A673 (cell line): Measurements from ENCODE around the gene KCNK18.
A peak's percentile ranks its signal among the peaks of the same experiment; 100 is the strongest.

Experiments used
- EZH2 ChIP-seq: fragments of 200-600 bp; sonication (generic); IDR thresholded peaks from 2 replicates; pipeline ENCODE4 v1.6.1; 2017; ENCODE audit warnings: borderline replicate concordance, low read depth, mild to moderate bottlenecking, mixed read lengths, antibody characterized with exemption, low read length; ENCODE audit not compliant: poor library complexity, severe bottlenecking
- TF ChIP-seq, protein P1 (sequence below): fragments of 300-800, 200-600 bp; sonication (generic); conservative IDR thresholded peaks from 2 replicates; pipeline ENCODE4 v1.5.1; 2017; ENCODE audit warnings: low read depth, mild to moderate bottlenecking, antibody characterized with exemption, low read length, moderate library complexity, mixed read lengths

DNA sequence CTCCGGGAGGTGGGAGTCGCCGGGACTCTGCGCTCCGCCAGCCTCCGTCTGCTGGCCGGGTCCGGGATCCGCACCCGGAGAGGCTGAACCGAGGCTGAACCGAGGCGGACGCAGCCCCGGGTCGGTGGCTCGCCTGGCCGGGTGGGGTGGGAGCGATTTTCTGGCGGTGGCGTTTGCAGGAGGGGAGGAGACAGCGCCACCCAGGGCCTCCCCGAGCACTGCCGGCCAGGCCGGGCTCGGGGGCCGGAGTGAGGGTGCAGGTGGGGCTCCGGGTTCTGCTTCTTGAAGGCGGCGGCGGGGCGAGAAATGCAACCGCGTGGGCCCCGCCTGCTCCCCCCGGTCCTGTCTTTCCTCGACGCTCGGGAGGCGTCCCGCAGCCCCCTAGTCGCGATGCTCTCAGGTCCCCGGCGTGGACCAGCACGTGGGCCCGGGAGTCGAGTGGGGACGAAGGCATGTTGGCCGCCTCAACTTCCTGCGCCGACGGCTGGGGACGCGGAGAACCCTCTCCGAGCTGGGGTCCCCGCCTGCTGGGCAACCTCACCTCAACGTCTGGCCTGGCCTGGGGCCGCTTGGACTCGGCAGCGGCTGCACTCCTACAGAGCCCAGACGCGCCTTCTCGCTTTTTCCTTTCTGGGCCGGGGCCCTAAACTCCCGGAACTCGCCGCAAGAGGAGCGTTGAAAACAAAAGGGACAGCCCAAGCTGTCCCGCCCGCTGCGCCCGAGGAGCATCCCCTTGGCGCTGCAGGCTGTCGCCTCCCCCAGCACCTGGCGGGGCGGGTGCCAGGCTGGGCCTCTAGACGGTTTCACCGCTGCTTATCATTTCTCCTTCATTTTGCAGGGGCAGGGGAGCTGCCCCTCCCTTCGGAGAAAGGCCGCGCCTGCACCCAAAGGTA is 34.0 kb upstream of the KCNK18 start:
- TF ChIP-seq, protein P1, sequence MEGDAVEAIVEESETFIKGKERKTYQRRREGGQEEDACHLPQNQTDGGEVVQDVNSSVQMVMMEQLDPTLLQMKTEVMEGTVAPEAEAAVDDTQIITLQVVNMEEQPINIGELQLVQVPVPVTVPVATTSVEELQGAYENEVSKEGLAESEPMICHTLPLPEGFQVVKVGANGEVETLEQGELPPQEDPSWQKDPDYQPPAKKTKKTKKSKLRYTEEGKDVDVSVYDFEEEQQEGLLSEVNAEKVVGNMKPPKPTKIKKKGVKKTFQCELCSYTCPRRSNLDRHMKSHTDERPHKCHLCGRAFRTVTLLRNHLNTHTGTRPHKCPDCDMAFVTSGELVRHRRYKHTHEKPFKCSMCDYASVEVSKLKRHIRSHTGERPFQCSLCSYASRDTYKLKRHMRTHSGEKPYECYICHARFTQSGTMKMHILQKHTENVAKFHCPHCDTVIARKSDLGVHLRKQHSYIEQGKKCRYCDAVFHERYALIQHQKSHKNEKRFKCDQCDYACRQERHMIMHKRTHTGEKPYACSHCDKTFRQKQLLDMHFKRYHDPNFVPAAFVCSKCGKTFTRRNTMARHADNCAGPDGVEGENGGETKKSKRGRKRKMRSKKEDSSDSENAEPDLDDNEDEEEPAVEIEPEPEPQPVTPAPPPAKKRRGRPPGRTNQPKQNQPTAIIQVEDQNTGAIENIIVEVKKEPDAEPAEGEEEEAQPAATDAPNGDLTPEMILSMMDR, result peak; percentile 59
- TF ChIP-seq EZH2, result no peak
